Osteoblast (primary cell): ENCODE data around the gene CYP26B1. TPM values are rescaled to one million over a fixed set of nuclear protein-coding genes. Genes with fewer than 3 reads are reported as not detected.
"Not testable (repeated sequence)": the region's sequence is repeated elsewhere in the genome, so short reads cannot be mapped to it uniquely, and the experiment has no call there.

Experiments
- DNase-seq: peaks from one replicate; pipeline ENCODE4 v3.0.0; 2011; ENCODE audit warnings: low spot score, mixed read lengths; ENCODE audit not compliant: insufficient read length; ENCODE audit errors: missing footprints
- H2AFZ ChIP-seq: 2 replicates; pipeline ENCODE4 v1.6.0; 2011; ENCODE audit warnings: mild to moderate bottlenecking, low read length
- H3K27ac ChIP-seq: 2 replicates; pipeline ENCODE4 v1.5.1; 2011; ENCODE audit warnings: mild to moderate bottlenecking, low read depth, low read length, moderate library complexity
- H3K27me3 ChIP-seq: 2 replicates; pipeline ENCODE4 v1.6.0; 2012; ENCODE audit warnings: mild to moderate bottlenecking, control low read depth, inconsistent platforms, low read length, moderate library complexity; ENCODE audit not compliant: insufficient read depth
- H3K36me3 ChIP-seq: 2 replicates; pipeline ENCODE4 v1.5.1; 2011; ENCODE audit warnings: mild to moderate bottlenecking, low read length, control low read depth, moderate library complexity; ENCODE audit not compliant: insufficient read depth
- H3K4me1 ChIP-seq: 2 replicates; pipeline ENCODE4 v1.5.1; 2011; ENCODE audit warnings: mild to moderate bottlenecking, low read length, control low read depth, moderate library complexity; ENCODE audit not compliant: insufficient read depth
- H3K4me2 ChIP-seq: 2 replicates; pipeline ENCODE4 v1.6.0; 2011; ENCODE audit warnings: mild to moderate bottlenecking, low read length; ENCODE audit not compliant: insufficient read depth
- H3K4me3 ChIP-seq: fragments of 200-600 bp; sonication (generic); 3 replicates; pipeline ENCODE4 v1.5.1; 2012; ENCODE audit warnings: mild to moderate bottlenecking, low read length, inconsistent platforms; ENCODE audit not compliant: insufficient read depth
- H3K79me2 ChIP-seq: 2 replicates; pipeline ENCODE4 v1.6.0; 2012; ENCODE audit warnings: mild to moderate bottlenecking, low read length, control low read depth, inconsistent platforms; ENCODE audit not compliant: insufficient read depth
- H3K9me3 ChIP-seq: 2 replicates; pipeline ENCODE4 v1.5.1; 2011; ENCODE audit warnings: low read depth, low read length, control low read depth
- H4K20me1 ChIP-seq: 2 replicates; pipeline ENCODE4 v1.6.0; 2012; ENCODE audit warnings: mild to moderate bottlenecking, low read length, control low read depth; ENCODE audit not compliant: insufficient read depth
- CTCF ChIP-seq: IDR thresholded peaks from 2 replicates; pipeline ENCODE4 v1.5.1; 2011; ENCODE audit warnings: mild to moderate bottlenecking, low read depth, low read length, moderate library complexity; ENCODE audit errors: extremely low read depth
- total RNA-seq: library from RNA; depleted of rRNA; stranded (reverse); fragments of >200 nt; gene quantifications from 2 replicates; pipeline ENCODE4 v1.2.3, GENCODE V29; 2012

Gene CYP26B1
- total RNA-seq, 1 donor, result under 0.01 TPM

- no peaks in the 10 kb centered on the region for H3K4me1 ChIP-seq
- no peak overlapping the region for H3K4me2 ChIP-seq
Measured at GRCh38 chr2:72089537-72089936, 58.1 kb downstream of the CYP26B1 start.

GRCh38 chr2:72089028-72089427 is 58.6 kb downstream of the CYP26B1 start:
- Histone ChIP-seq H3K4me3 (no peak overlapping the region), H3K36me3 (no peaks in the 10 kb centered on the region), H3K4me1 (no peaks in the 10 kb centered on the region)

More at GRCh38 chr2:72089537-72089936, 58.1 kb downstream of the CYP26B1 start:
- Histone ChIP-seq H3K9me3 (no peaks in the 10 kb centered on the region), H4K20me1 (no peaks in the 10 kb centered on the region), H3K27ac (no peak overlapping the region), H3K36me3 (no peaks in the 10 kb centered on the region), H2AFZ (no peak overlapping the region), H3K79me2 (no peaks in the 10 kb centered on the region), H3K27me3 (peaks cover 10% of the 10 kb centered on the region), H3K4me3 (no peak overlapping the region)
- no peak for TF ChIP-seq CTCF
- no peak for DNase-seq

GRCh38 chr2:72086871-72087633 is 60.6 kb downstream of the CYP26B1 start:
- H3K4me2 ChIP-seq, H3K9me3 ChIP-seq, H3K4me1 ChIP-seq, H4K20me1 ChIP-seq, H3K4me3 ChIP-seq, H3K36me3 ChIP-seq, H3K79me2 ChIP-seq, H3K27ac ChIP-seq, DNase-seq, H2AFZ ChIP-seq, H3K27me3 ChIP-seq: not testable (repeated sequence)

More at GRCh38 chr2:72089028-72089427, 58.6 kb downstream of the CYP26B1 start:
- DNase-seq, result no peak
- Histone ChIP-seq H3K4me2 (no peak overlapping the region), H3K9me3 (no peaks in the 10 kb centered on the region), H3K27ac (no peak overlapping the region), H3K27me3 (peaks cover 9% of the 10 kb centered on the region), H2AFZ (no peak overlapping the region), H4K20me1 (no peaks in the 10 kb centered on the region), H3K79me2 (no peaks in the 10 kb centered on the region)
- no peak for TF ChIP-seq CTCF

- no peak for DNase-seq
- peaks cover 8% of the 10 kb centered on the region for H3K4me1 ChIP-seq
- H3K27me3 ChIP-seq, result peaks cover 6% of the 10 kb centered on the region
- H3K79me2 ChIP-seq, result no peaks in the 10 kb centered on the region
- no peak overlapping the region for H3K4me3 ChIP-seq
- H3K9me3 ChIP-seq, result no peaks in the 10 kb centered on the region
- no peak for TF ChIP-seq CTCF
- H2AFZ ChIP-seq, result no peak overlapping the region
- H3K27ac ChIP-seq, result no peak overlapping the region
- H3K36me3 ChIP-seq, result no peaks in the 10 kb centered on the region
- no peak overlapping the region for H3K4me2 ChIP-seq
- H4K20me1 ChIP-seq, result no peaks in the 10 kb centered on the region
Measured at GRCh38 chr2:72085513-72085912, 62.1 kb downstream of the CYP26B1 start.
